ENCODE data around the gene TRIM49D2. TPM values are rescaled to one million over a fixed set of nuclear protein-coding genes. Genes with fewer than 3 reads are reported as not detected.

The TRIM49D2 gene, protein sequence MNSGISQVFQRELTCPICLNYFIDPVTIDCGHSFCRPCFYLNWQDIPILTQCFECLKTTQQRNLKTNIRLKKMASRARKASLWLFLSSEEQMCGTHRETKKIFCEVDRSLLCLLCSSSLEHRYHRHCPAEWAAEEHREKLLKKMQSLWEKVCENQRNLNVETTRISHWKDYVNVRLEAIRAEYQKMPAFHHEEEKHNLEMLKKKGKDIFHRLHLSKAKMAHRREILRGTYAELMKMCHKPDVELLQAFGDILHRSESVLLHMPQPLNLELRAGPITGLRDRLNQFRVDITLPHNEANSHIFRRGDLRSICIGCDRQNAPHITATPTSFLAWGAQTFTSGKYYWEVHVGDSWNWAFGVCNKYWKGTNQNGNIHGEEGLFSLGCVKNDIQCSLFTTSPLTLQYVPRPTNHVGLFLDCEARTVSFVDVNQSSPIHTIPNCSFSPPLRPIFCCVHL
- not detected in 2 replicates for total RNA-seq

DNA sequence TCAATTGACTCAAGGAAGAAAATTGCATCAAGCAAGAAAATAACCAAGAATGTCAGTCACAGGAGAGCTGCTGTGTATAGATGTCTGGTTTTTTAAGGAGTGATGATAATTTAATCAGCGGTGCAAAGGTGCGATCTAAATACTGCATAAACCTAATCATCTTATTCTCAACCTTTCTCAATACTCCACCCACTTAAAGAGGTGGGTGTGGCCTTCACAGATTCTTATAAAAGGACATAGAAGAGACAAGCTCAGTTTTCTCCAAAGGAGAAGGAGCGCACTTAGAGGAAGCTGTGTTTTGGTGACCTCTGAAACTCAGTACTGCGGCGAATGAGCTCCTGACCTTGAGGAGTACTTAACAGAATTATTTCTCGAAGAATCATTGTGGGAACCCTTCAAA, at the start of gene TRIM49D2:
TSS of gene TRIM49D2 (plus strand) at position 301 of the 400 bp plus-strand sequence. CDS start 2,698 bp downstream, outside the sequence.

DNA sequence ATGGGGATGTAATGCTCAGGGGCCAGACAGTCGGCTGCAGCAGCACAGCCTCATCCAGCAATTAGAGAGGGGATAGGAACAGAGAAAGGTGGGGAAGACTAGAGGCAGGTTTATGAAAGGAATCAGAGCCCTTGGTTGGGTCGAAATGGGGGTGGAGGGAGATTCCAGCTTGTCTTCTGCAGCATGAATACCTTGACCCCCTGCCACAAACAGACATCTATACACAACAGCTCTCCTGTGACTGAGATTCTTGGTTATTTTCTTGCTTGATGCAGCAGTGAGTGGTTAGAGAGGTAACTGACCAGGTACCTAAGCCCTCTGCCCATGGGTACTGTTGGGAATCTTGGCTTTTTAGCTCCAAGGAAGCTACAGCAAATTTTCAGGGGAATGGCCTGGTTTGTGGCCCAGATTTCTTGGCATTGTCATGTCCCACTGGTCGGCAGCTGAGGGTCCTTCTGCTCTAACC, 1.6 kb upstream of the TRIM49D2 start, which contains the start of gene TRIM49D1:
TSS of gene TRIM49D1 (minus strand) at position 51 of the 466 bp plus-strand sequence. CDS start 4,535 bp downstream, outside the sequence.

DNA sequence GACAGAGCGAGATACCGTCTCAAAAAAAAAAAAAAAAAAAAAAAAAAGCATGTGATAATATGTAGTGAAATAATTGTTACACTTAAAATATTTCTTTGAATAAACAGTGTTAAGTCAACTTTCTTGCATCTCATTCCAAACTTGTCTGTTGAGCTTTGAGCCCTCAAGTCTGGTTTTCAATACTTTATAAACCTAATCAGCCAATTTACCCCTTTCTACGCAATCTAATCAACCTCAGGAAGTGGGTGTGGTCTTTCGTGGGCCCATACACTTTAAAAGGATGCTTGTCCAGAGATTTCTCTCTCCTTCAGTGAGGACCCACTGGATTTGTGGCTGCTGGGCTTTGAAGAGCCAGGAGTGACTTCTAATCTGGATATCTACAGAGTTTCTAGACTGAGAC, 41.9 kb downstream of the TRIM49D2 start, which contains the start of gene TRIM64:
TSS of gene TRIM64 (plus strand) at position 301 of the 400 bp plus-strand sequence. CDS start 2,467 bp downstream, outside the sequence.

Other genes with a start within 250 kb of the TRIM49D2 start
- not detected in 2 replicates for gene TRIM77, start 213.8 kb upstream of the TRIM49D2 start, total RNA-seq
- not detected in 2 replicates for gene TRIM49, start 115.5 kb upstream of the TRIM49D2 start, total RNA-seq
- not detected in 2 replicates for gene TRIM64B, start 45.6 kb upstream of the TRIM49D2 start, total RNA-seq
- gene TRIM49D1, start 1.8 kb upstream of the TRIM49D2 start, total RNA-seq: not detected in 2 replicates
- gene TRIM64, start 42.0 kb downstream of the TRIM49D2 start, total RNA-seq: not detected in 2 replicates
- not detected in 2 replicates for gene TRIM49C, start 107.0 kb downstream of the TRIM49D2 start, total RNA-seq
- not detected in 2 replicates for gene UBTFL1, start 161.9 kb downstream of the TRIM49D2 start, total RNA-seq
- gene NAALAD2, start 210.6 kb downstream of the TRIM49D2 start, total RNA-seq: 1.7 and 4.6 TPM in 2 replicates